Calu3 (cell line): ENCODE results near the gene FOXE3. TPM values are rescaled to one million over a fixed set of nuclear protein-coding genes. Genes with fewer than 3 reads are reported as not detected.

ENCODE experiments used
- BruUV-seq: library from RNA; stranded (reverse); fragments of 400-500 nt; replicated peaks from 2 replicates; lab custom pipeline; 2021; lab: Mats Ljungman, UMichigan
- CTCF ChIA-PET: fragments of 300-600 bp; sonication (Branson Sonifier 250); formaldehyde crosslinking; loops from one replicate; lab custom pipeline; 2022; ENCODE audit warnings: antibody characterized with exemption; lab: Charles Lee
- DNase-seq: peaks from one replicate; pipeline ENCODE4 v3.0.0; 2022
- H3K27ac Mint-ChIP-seq: one replicate; pipeline ENCODE4 v1.8.0; 2022; ENCODE audit warnings: mixed read lengths; ENCODE audit not compliant: unreplicated experiment
- H3K27me3 Mint-ChIP-seq: one replicate; pipeline ENCODE4 v1.8.0; 2022; ENCODE audit warnings: mixed read lengths; ENCODE audit not compliant: unreplicated experiment
- H3K36me3 Mint-ChIP-seq: one replicate; pipeline ENCODE4 v1.8.0; 2022; ENCODE audit warnings: mild to moderate bottlenecking, moderate library complexity, mixed read lengths; ENCODE audit not compliant: insufficient read depth, unreplicated experiment
- H3K4me1 Mint-ChIP-seq: one replicate; pipeline ENCODE4 v1.8.0; 2022; ENCODE audit warnings: mild to moderate bottlenecking, low read depth, mixed read lengths; ENCODE audit not compliant: unreplicated experiment
- H3K4me3 Mint-ChIP-seq: one replicate; pipeline ENCODE4 v1.8.0; 2022; ENCODE audit warnings: mild to moderate bottlenecking, low read depth, moderate library complexity, mixed read lengths; ENCODE audit not compliant: unreplicated experiment
- H3K9me3 Mint-ChIP-seq: one replicate; pipeline ENCODE4 v1.8.0; 2022; ENCODE audit warnings: low read depth, mixed read lengths; ENCODE audit not compliant: unreplicated experiment
- intact Hi-C: fragments of 100-400 bp; cut with micrococcal nuclease; formaldehyde crosslinking; loops from one replicate; pipeline ENCODE4 v1.10.0; 2022; ENCODE audit not compliant: unreplicated experiment
- total RNA-seq: library from RNA; stranded (reverse); gene quantifications from 2 replicates; pipeline ENCODE4 v1.2.3, GENCODE V29; 2022
- TF ChIP-seq, protein P1 (sequence below): fragments of 200-600 bp; IDR thresholded peaks from one replicate; pipeline ENCODE4 v1.8.0; 2022; ENCODE audit warnings: antibody characterized with exemption; ENCODE audit not compliant: unreplicated experiment

Gene FOXE3
- total RNA-seq, 1 experiment from 2014 or later: not detected

DNA sequence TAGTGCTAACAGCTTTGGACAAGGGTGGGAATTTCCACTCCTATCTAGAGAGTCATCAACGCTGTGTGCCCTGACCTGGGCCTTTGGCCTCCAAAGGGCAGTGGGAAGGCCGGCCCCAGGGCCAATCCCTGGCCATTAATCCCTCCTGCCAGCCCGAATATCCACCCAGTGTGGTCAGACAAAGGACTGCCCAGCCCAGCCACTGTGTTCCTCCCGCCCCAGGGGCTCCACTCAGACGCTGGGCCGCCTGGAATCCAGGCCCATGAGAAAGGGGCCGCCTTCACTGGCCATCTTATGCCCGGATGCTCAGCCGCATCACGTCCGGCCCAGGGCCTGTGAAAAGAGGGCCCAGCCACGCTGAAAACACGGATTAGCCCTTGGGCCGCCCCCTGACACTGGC lies 3.6 kb upstream of the FOXE3 start:
- peaks cover 76% of the 10 kb centered on the region for H3K27me3 Mint-ChIP-seq
- no peaks in the 10 kb centered on the region for H3K36me3 Mint-ChIP-seq
- H3K4me1 Mint-ChIP-seq: no peaks in the 10 kb centered on the region
- DNase-seq: no peak
- intact Hi-C loops: no loop called here
- H3K9me3 Mint-ChIP-seq: no peaks in the 10 kb centered on the region
- H3K4me3 Mint-ChIP-seq: no peak overlapping the region
- CTCF ChIA-PET: no interaction called here
- TF ChIP-seq, protein P1, sequence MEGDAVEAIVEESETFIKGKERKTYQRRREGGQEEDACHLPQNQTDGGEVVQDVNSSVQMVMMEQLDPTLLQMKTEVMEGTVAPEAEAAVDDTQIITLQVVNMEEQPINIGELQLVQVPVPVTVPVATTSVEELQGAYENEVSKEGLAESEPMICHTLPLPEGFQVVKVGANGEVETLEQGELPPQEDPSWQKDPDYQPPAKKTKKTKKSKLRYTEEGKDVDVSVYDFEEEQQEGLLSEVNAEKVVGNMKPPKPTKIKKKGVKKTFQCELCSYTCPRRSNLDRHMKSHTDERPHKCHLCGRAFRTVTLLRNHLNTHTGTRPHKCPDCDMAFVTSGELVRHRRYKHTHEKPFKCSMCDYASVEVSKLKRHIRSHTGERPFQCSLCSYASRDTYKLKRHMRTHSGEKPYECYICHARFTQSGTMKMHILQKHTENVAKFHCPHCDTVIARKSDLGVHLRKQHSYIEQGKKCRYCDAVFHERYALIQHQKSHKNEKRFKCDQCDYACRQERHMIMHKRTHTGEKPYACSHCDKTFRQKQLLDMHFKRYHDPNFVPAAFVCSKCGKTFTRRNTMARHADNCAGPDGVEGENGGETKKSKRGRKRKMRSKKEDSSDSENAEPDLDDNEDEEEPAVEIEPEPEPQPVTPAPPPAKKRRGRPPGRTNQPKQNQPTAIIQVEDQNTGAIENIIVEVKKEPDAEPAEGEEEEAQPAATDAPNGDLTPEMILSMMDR: no peak
- no TSS peak for BruUV-seq
- H3K27ac Mint-ChIP-seq: no peak overlapping the region

DNA sequence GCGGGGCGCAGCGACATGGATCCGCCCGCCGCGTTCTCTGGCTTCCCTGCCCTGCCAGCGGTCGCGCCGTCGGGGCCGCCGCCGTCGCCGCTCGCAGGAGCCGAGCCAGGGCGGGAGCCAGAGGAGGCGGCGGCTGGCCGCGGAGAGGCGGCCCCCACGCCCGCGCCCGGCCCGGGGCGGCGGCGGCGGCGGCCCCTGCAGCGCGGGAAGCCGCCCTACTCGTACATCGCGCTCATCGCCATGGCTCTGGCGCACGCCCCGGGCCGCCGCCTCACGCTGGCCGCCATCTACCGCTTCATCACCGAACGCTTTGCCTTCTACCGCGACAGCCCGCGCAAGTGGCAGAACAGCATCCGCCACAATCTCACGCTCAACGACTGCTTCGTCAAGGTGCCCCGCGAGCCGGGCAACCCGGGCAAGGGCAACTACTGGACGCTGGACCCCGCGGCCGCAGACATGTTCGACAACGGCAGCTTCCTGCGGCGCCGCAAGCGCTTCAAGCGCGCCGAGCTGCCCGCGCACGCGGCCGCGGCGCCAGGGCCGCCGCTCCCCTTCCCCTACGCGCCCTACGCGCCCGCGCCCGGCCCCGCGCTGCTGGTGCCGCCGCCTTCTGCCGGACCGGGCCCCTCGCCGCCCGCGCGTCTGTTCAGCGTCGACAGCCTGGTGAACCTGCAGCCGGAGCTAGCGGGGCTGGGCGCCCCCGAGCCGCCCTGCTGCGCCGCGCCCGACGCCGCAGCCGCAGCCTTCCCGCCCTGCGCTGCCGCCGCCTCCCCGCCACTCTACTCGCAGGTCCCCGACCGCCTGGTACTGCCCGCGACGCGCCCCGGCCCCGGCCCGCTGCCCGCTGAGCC lies 459 bp downstream of the FOXE3 start:
- Mint-ChIP-seq H3K27me3 (peaks cover 51% of the 10 kb centered on the region), H3K36me3 (no peaks in the 10 kb centered on the region), H3K4me3 (peak overlapping the region; percentile 69), H3K9me3 (no peaks in the 10 kb centered on the region), H3K4me1 (no peaks in the 10 kb centered on the region), H3K27ac (no peak overlapping the region)
- CTCF ChIA-PET: no interaction called here
- no TSS peak for BruUV-seq
- intact Hi-C loops: no loop called here
- TF ChIP-seq, protein P1: no peak
- peak; percentile 22 for DNase-seq

GRCh38 chr1:47417170-47418044 lies 1.3 kb downstream of the FOXE3 start:
- intact Hi-C loops: no loop called here

GRCh38 chr1:47418122-47418521 lies 2.0 kb downstream of the FOXE3 start:
- H3K27ac Mint-ChIP-seq: no peak overlapping the region
- BruUV-seq: no TSS peak
- no peaks in the 10 kb centered on the region for H3K36me3 Mint-ChIP-seq
- H3K4me3 Mint-ChIP-seq: no peak overlapping the region
- no peaks in the 10 kb centered on the region for H3K4me1 Mint-ChIP-seq
- CTCF ChIA-PET: interaction anchor here (0.5 kb wide), 1 partner anchor 86 kb away, joined by 8 read pairs; no protein-coding TSS in a partner anchor
- intact Hi-C loops: no loop called here
- TF ChIP-seq, protein P1: no peak
- H3K9me3 Mint-ChIP-seq: no peaks in the 10 kb centered on the region
- peaks cover 51% of the 10 kb centered on the region for H3K27me3 Mint-ChIP-seq
- DNase-seq: no peak

More at GRCh38 chr1:47417170-47418044, 1.3 kb downstream of the FOXE3 start:
- Mint-ChIP-seq H3K9me3 (no peaks in the 10 kb centered on the region), H3K27ac (no peak overlapping the region), H3K4me1 (no peaks in the 10 kb centered on the region), H3K27me3 (peaks cover 51% of the 10 kb centered on the region), H3K36me3 (no peaks in the 10 kb centered on the region), H3K4me3 (peak overlapping the region; percentile 69)
- no TSS peak for BruUV-seq
- CTCF ChIA-PET: interaction anchor here (0.5 kb wide), 1 partner anchor 87 kb away, joined by 8 read pairs; no protein-coding TSS in a partner anchor
- no peak for DNase-seq
- TF ChIP-seq, protein P1: no peak
